ENCODE data around the gene SYNGR4.

DNA sequence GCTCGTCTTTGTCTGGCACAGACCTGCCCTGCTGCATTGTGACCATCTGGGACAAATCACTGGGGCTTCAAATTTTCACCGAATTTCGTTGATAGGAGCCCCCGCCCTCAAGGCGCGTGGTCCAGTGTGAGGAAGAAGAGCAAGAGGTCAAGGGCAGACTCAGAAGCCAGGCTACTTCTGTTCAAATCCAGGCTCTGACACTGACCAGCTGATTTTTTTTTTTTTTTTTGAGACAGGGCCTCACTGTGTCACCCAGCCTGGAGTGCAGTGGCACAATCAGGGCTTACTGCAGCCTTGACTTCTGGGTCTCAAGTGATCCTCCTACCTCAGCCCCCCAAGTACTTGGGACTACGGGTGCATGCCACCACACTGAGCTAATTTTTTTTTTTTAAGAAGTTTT lies 7.2 kb downstream of the SYNGR4 start:
- TF ChIP-seq POLR2A (IDR thresholded peaks at IDR 0.05) (no peak), CTCF (IDR thresholded peaks at IDR 0.05) (no peak), EP300 (IDR thresholded peaks at IDR 0.05; ENCODE audit: low read depth) (no peak), POLR2AphosphoS5 (IDR thresholded peaks at IDR 0.05) (no peak)

Data from transverse colon (tissue), 4 donors.